ENCODE data around the gene TES.

The TES gene

GRCh38 chr7:116177009-116177408 is 33.3 kb upstream of the TES start:
- TF ChIP-seq REST (IDR thresholded peaks at IDR 0.05; ENCODE audit: insufficient read depth in 1 of 2, low read depth in 2 of 2, low read length in 2 of 2) (no peak), FOXP2 (optimal IDR thresholded peaks at IDR 0.05; ENCODE audit: borderline replicate concordance, extremely low read depth, extremely low read length, insufficient read depth) (no peak), TAF1 (IDR thresholded peaks at IDR 0.05; ENCODE audit: borderline replicate concordance, insufficient read depth, low read length) (no peak), SIN3A (IDR thresholded peaks at IDR 0.05; ENCODE audit: borderline replicate concordance, insufficient read depth, low read length) (no peak), POLR2AphosphoS5 (IDR thresholded peaks at IDR 0.05; ENCODE audit: low read depth, low read length) (no peak)

- TF ChIP-seq POLR2AphosphoS5 (IDR thresholded peaks at IDR 0.05; ENCODE audit: low read depth, low read length) (no peak), REST (IDR thresholded peaks at IDR 0.05; ENCODE audit: insufficient read depth in 1 of 2, low read depth in 2 of 2, low read length in 2 of 2) (no peak), SIN3A (IDR thresholded peaks at IDR 0.05; ENCODE audit: borderline replicate concordance, insufficient read depth, low read length) (no peak), FOXP2 (optimal IDR thresholded peaks at IDR 0.05; ENCODE audit: borderline replicate concordance, extremely low read depth, extremely low read length, insufficient read depth) (no peak), TAF1 (IDR thresholded peaks at IDR 0.05; ENCODE audit: borderline replicate concordance, insufficient read depth, low read length) (peak; percentile 54; the same call in 1 of the 2 replicates)
Measured at GRCh38 chr7:116180302-116180701, 30.0 kb upstream of the TES start.

- TF ChIP-seq TAF1 (IDR thresholded peaks at IDR 0.05; ENCODE audit: borderline replicate concordance, insufficient read depth, low read length): no peak
Measured at GRCh38 chr7:116182023-116182422, 28.3 kb upstream of the TES start.

- TF ChIP-seq SIN3A (IDR thresholded peaks at IDR 0.05; ENCODE audit: borderline replicate concordance, insufficient read depth, low read length) (no peak), TAF1 (IDR thresholded peaks at IDR 0.05; ENCODE audit: borderline replicate concordance, insufficient read depth, low read length) (no peak), FOXP2 (optimal IDR thresholded peaks at IDR 0.05; ENCODE audit: borderline replicate concordance, extremely low read depth, extremely low read length, insufficient read depth) (no peak), POLR2AphosphoS5 (IDR thresholded peaks at IDR 0.05; ENCODE audit: low read depth, low read length) (no peak), REST (IDR thresholded peaks at IDR 0.05; ENCODE audit: insufficient read depth in 1 of 2, low read depth in 2 of 2, low read length in 2 of 2) (no peak)
Measured at GRCh38 chr7:116185450-116185849, 24.9 kb upstream of the TES start.

GRCh38 chr7:116185956-116186355 is 24.4 kb upstream of the TES start:
- TF ChIP-seq SIN3A (IDR thresholded peaks at IDR 0.05; ENCODE audit: borderline replicate concordance, insufficient read depth, low read length) (no peak), POLR2AphosphoS5 (IDR thresholded peaks at IDR 0.05; ENCODE audit: low read depth, low read length) (no peak), REST (IDR thresholded peaks at IDR 0.05; ENCODE audit: insufficient read depth in 1 of 2, low read depth in 2 of 2, low read length in 2 of 2) (no peak), FOXP2 (optimal IDR thresholded peaks at IDR 0.05; ENCODE audit: borderline replicate concordance, extremely low read depth, extremely low read length, insufficient read depth) (no peak), TAF1 (IDR thresholded peaks at IDR 0.05; ENCODE audit: borderline replicate concordance, insufficient read depth, low read length) (no peak)
